Activated naive CD8-positive, alpha-beta T cell treated with anti-CD3 and anti-CD28 coated beads, Interleukin-2, amount 50 U/mL, for 24 hours (primary cell): ENCODE data around the gene CD163L1.
"Not testable (repeated sequence)": the region's sequence is repeated elsewhere in the genome, so short reads cannot be mapped to it uniquely, and the experiment has no call there.

ENCODE experiments used
- ATAC-seq: fragments of 150-1000 bp; cut with Tn5 transposase; one replicate; pipeline ENCODE4 v1.10.0; 2021
- DNase-seq: peaks from one replicate; pipeline ENCODE4 v3.0.0; 2021
- H3K27ac Mint-ChIP-seq: one replicate; pipeline ENCODE4 v1.8.0; 2021; ENCODE audit warnings: mild to moderate bottlenecking, mixed read lengths
- H3K27me3 Mint-ChIP-seq: one replicate; pipeline ENCODE4 v1.8.0; 2021; ENCODE audit warnings: mixed read lengths
- H3K36me3 Mint-ChIP-seq: one replicate; pipeline ENCODE4 v1.8.0; 2021; ENCODE audit warnings: low read depth, mixed read lengths
- H3K4me1 Mint-ChIP-seq: one replicate; pipeline ENCODE4 v1.8.0; 2021; ENCODE audit warnings: mixed read lengths
- H3K4me3 Mint-ChIP-seq: one replicate; pipeline ENCODE4 v1.8.0; 2021; ENCODE audit warnings: mild to moderate bottlenecking, moderate library complexity, mixed read lengths
- H3K9me3 Mint-ChIP-seq: one replicate; pipeline ENCODE4 v1.8.0; 2021; ENCODE audit warnings: mixed read lengths

Gene CD163L1

GRCh38 chr12:7438291-7438995 is 5.5 kb downstream of the CD163L1 start:
- peaks cover 36% of the 10 kb centered on the region for H3K27me3 Mint-ChIP-seq
- H3K36me3 Mint-ChIP-seq, DNase-seq, H3K27ac Mint-ChIP-seq, H3K4me3 Mint-ChIP-seq, ATAC-seq, H3K9me3 Mint-ChIP-seq, H3K4me1 Mint-ChIP-seq: not testable (repeated sequence)

- H3K27me3 Mint-ChIP-seq: peaks cover 32% of the 10 kb centered on the region
- H3K9me3 Mint-ChIP-seq, H3K4me1 Mint-ChIP-seq, H3K36me3 Mint-ChIP-seq, DNase-seq, ATAC-seq, H3K4me3 Mint-ChIP-seq, H3K27ac Mint-ChIP-seq: not testable (repeated sequence)
These were observed 6.5 kb downstream of the CD163L1 start for GRCh38 chr12:7437494-7437893.

- no peaks in the 10 kb centered on the region for H3K4me1 Mint-ChIP-seq
- H3K9me3 Mint-ChIP-seq: no peaks in the 10 kb centered on the region
- H3K27ac Mint-ChIP-seq: no peak overlapping the region
- DNase-seq: no peak
- ATAC-seq: no peak
- no peaks in the 10 kb centered on the region for H3K36me3 Mint-ChIP-seq
- peaks cover 19% of the 10 kb centered on the region for H3K27me3 Mint-ChIP-seq
- H3K4me3 Mint-ChIP-seq: no peak overlapping the region
These were observed 9.3 kb downstream of the CD163L1 start for GRCh38 chr12:7434670-7435069.

GRCh38 chr12:7433276-7433822 is 10.6 kb downstream of the CD163L1 start:
- Mint-ChIP-seq H3K27me3 (peaks cover 10% of the 10 kb centered on the region), H3K4me3 (no peak overlapping the region), H3K9me3 (no peaks in the 10 kb centered on the region), H3K27ac (no peak overlapping the region), H3K36me3 (no peaks in the 10 kb centered on the region), H3K4me1 (no peaks in the 10 kb centered on the region)
- DNase-seq (no peak), ATAC-seq (no peak)

- Mint-ChIP-seq H3K4me1 (no peaks in the 10 kb centered on the region), H3K27me3 (peaks cover 6% of the 10 kb centered on the region), H3K27ac (no peak overlapping the region), H3K9me3 (no peaks in the 10 kb centered on the region), H3K36me3 (no peaks in the 10 kb centered on the region), H3K4me3 (no peak overlapping the region)
- DNase-seq: no peak
- ATAC-seq: no peak
These were observed 11.8 kb downstream of the CD163L1 start for GRCh38 chr12:7431993-7432685.

GRCh38 chr12:7411343-7411742 is 32.6 kb downstream of the CD163L1 start:
- no peaks in the 10 kb centered on the region for H3K9me3 Mint-ChIP-seq
- ATAC-seq: no peak
- peaks cover 26% of the 10 kb centered on the region for H3K27me3 Mint-ChIP-seq
- DNase-seq: no peak
- no peak overlapping the region for H3K4me3 Mint-ChIP-seq
- H3K27ac Mint-ChIP-seq: no peak overlapping the region
- H3K36me3 Mint-ChIP-seq: no peaks in the 10 kb centered on the region
- H3K4me1 Mint-ChIP-seq: no peaks in the 10 kb centered on the region

GRCh38 chr12:7404275-7404674 is 39.7 kb downstream of the CD163L1 start:
- H3K27me3 Mint-ChIP-seq: peaks cover 6% of the 10 kb centered on the region
- H3K27ac Mint-ChIP-seq: no peak overlapping the region
- no peaks in the 10 kb centered on the region for H3K36me3 Mint-ChIP-seq
- no peak for ATAC-seq
- H3K4me3 Mint-ChIP-seq: no peak overlapping the region
- H3K4me1 Mint-ChIP-seq: no peaks in the 10 kb centered on the region
- DNase-seq: no peak
- H3K9me3 Mint-ChIP-seq: no peaks in the 10 kb centered on the region

- Mint-ChIP-seq H3K27me3 (peaks cover 6% of the 10 kb centered on the region), H3K36me3 (no peaks in the 10 kb centered on the region), H3K27ac (no peak overlapping the region), H3K4me3 (no peak overlapping the region), H3K9me3 (no peaks in the 10 kb centered on the region), H3K4me1 (no peaks in the 10 kb centered on the region)
- DNase-seq: no peak
- ATAC-seq: no peak
These were observed 40.5 kb downstream of the CD163L1 start for GRCh38 chr12:7403466-7403865.

GRCh38 chr12:7399089-7399488 is 44.9 kb downstream of the CD163L1 start:
- no peaks in the 10 kb centered on the region for H3K9me3 Mint-ChIP-seq
- no peak for DNase-seq
- no peak overlapping the region for H3K27ac Mint-ChIP-seq
- no peaks in the 10 kb centered on the region for H3K27me3 Mint-ChIP-seq
- H3K36me3 Mint-ChIP-seq: no peaks in the 10 kb centered on the region
- peaks cover 5% of the 10 kb centered on the region for H3K4me1 Mint-ChIP-seq
- ATAC-seq: no peak
- H3K4me3 Mint-ChIP-seq: no peak overlapping the region

GRCh38 chr12:7396418-7396817 is 47.5 kb downstream of the CD163L1 start:
- Mint-ChIP-seq H3K9me3 (peaks cover 9% of the 10 kb centered on the region), H3K4me1 (peaks cover 5% of the 10 kb centered on the region), H3K4me3 (no peak overlapping the region), H3K27ac (no peak overlapping the region), H3K27me3 (peaks cover 3% of the 10 kb centered on the region), H3K36me3 (no peaks in the 10 kb centered on the region)
- ATAC-seq: no peak
- DNase-seq: no peak

GRCh38 chr12:7395950-7396349 is 48.0 kb downstream of the CD163L1 start:
- Mint-ChIP-seq H3K4me1 (peaks cover 5% of the 10 kb centered on the region), H3K4me3 (no peak overlapping the region), H3K9me3 (peaks cover 9% of the 10 kb centered on the region), H3K36me3 (no peaks in the 10 kb centered on the region), H3K27ac (no peak overlapping the region), H3K27me3 (peaks cover 3% of the 10 kb centered on the region)
- DNase-seq: no peak
- ATAC-seq: peak; percentile 36

- no peaks in the 10 kb centered on the region for H3K4me1 Mint-ChIP-seq
- ATAC-seq (no peak), DNase-seq (no peak)
- peaks cover 15% of the 10 kb centered on the region for H3K27me3 Mint-ChIP-seq
- no peaks in the 10 kb centered on the region for H3K36me3 Mint-ChIP-seq
- H3K27ac Mint-ChIP-seq: no peak overlapping the region
- H3K4me3 Mint-ChIP-seq: no peak overlapping the region
- peaks cover 18% of the 10 kb centered on the region for H3K9me3 Mint-ChIP-seq
These were observed 56.7 kb downstream of the CD163L1 start for GRCh38 chr12:7387289-7387688.

- H3K27me3 Mint-ChIP-seq: peaks cover 20% of the 10 kb centered on the region
- no peak overlapping the region for H3K27ac Mint-ChIP-seq
- no peak overlapping the region for H3K4me3 Mint-ChIP-seq
- DNase-seq (no peak), ATAC-seq (no peak)
- H3K36me3 Mint-ChIP-seq: no peaks in the 10 kb centered on the region
- H3K4me1 Mint-ChIP-seq: no peaks in the 10 kb centered on the region
- peaks cover 17% of the 10 kb centered on the region for H3K9me3 Mint-ChIP-seq
These were observed 60.8 kb downstream of the CD163L1 start for GRCh38 chr12:7383157-7383556.

GRCh38 chr12:7376196-7376595 is 67.8 kb downstream of the CD163L1 start:
- no peak overlapping the region for H3K27ac Mint-ChIP-seq
- no peaks in the 10 kb centered on the region for H3K9me3 Mint-ChIP-seq

GRCh38 chr12:7375145-7375543 is 68.8 kb downstream of the CD163L1 start:
- H3K4me1 Mint-ChIP-seq: no peaks in the 10 kb centered on the region
- H3K9me3 Mint-ChIP-seq: no peaks in the 10 kb centered on the region
- DNase-seq (no peak), ATAC-seq (no peak)
- no peak overlapping the region for H3K27ac Mint-ChIP-seq
- H3K27me3 Mint-ChIP-seq: peaks cover 8% of the 10 kb centered on the region
- H3K4me3 Mint-ChIP-seq: no peak overlapping the region
- H3K36me3 Mint-ChIP-seq: no peaks in the 10 kb centered on the region

More at GRCh38 chr12:7376196-7376595, 67.8 kb downstream of the CD163L1 start:
- no peak for DNase-seq
- peaks cover 10% of the 10 kb centered on the region for H3K27me3 Mint-ChIP-seq
- H3K36me3 Mint-ChIP-seq: no peaks in the 10 kb centered on the region
- no peak overlapping the region for H3K4me3 Mint-ChIP-seq
- no peaks in the 10 kb centered on the region for H3K4me1 Mint-ChIP-seq
- ATAC-seq: no peak
